ENCODE data around the gene TSPAN18. TPM values are rescaled to one million over a fixed set of nuclear protein-coding genes. Genes with fewer than 3 reads are reported as not detected.

Gene TSPAN18
- total RNA-seq, 2 experiments from 2014 or later = not detected

GRCh38 chr11:44957040-44957515, 230.3 kb downstream of the TSPAN18 start:
- intact Hi-C loops (cut with micrococcal nuclease; ENCODE audit: unreplicated experiment) = no loop called here
- Histone ChIP-seq H3K4me2 (ENCODE audit: low read length) (no peak overlapping the region), H3K36me3 (ENCODE audit: insufficient read depth, low read length) (no peaks in the 10 kb centered on the region), H3K4me1 (ENCODE audit: insufficient read depth, low read length, poor library complexity, severe bottlenecking) (peaks cover 9% of the 10 kb centered on the region), H3K9me3 (ENCODE audit: low read length) (no peaks in the 10 kb centered on the region), H3K9me2 (ENCODE audit: insufficient read depth, low read length) (no peaks in the 10 kb centered on the region), H3K27ac (ENCODE audit: low read depth, low read length, poor library complexity, severe bottlenecking) (no peak overlapping the region), H3K79me2 (ENCODE audit: insufficient read depth, low read depth, low read length) (no peaks in the 10 kb centered on the region), H3K4me3 (ENCODE audit: low read depth, low read length, poor library complexity, severe bottlenecking) (no peak overlapping the region), H4K20me1 (ENCODE audit: insufficient read depth, low read length) (no peaks in the 10 kb centered on the region), H2AFZ (ENCODE audit: low read length) (no peak overlapping the region)
- no peak for DNase-seq (ENCODE audit: low spot score)
- POLR2A ChIA-PET = no interaction called here
- no TSS peak for BruUV-seq (replicated peaks)
- no peak for TF ChIP-seq CTCF (conservative IDR thresholded peaks at IDR 0.05; ENCODE audit: low read length)
- no peak for TF ChIP-seq EZH2phosphoT487 (IDR thresholded peaks at IDR 0.05; ENCODE audit: borderline replicate concordance, low read depth, low read length)
- CTCF ChIA-PET (ENCODE audit: unreplicated experiment) = no interaction called here

GRCh38 chr11:44957776-44958564, 231.2 kb downstream of the TSPAN18 start:
- no peaks in the 10 kb centered on the region for H3K9me2 ChIP-seq (ENCODE audit: insufficient read depth, low read length)
- H3K4me3 ChIP-seq (ENCODE audit: low read depth, low read length, poor library complexity, severe bottlenecking) = no peak overlapping the region
- H3K27ac ChIP-seq (ENCODE audit: low read depth, low read length, poor library complexity, severe bottlenecking) = no peak overlapping the region
- ChIA-PET POLR2A (interaction anchor here (0.6 to 1.7 kb wide), 2 partner anchors 11 to 133 kb away, joined by 3 read pairs; no protein-coding TSS in a partner anchor), CTCF (ENCODE audit: unreplicated experiment) (no interaction called here)
- TF ChIP-seq CTCF (conservative IDR thresholded peaks at IDR 0.05; ENCODE audit: low read length) (no peak), EZH2phosphoT487 (IDR thresholded peaks at IDR 0.05; ENCODE audit: borderline replicate concordance, low read depth, low read length) (no peak)
- peaks cover 9% of the 10 kb centered on the region for H3K4me1 ChIP-seq (ENCODE audit: insufficient read depth, low read length, poor library complexity, severe bottlenecking)
- no peaks in the 10 kb centered on the region for H4K20me1 ChIP-seq (ENCODE audit: insufficient read depth, low read length)
- no TSS peak for BruUV-seq (replicated peaks)
- no peak for DNase-seq (ENCODE audit: low spot score)
- intact Hi-C loops (cut with micrococcal nuclease; ENCODE audit: unreplicated experiment) = no loop called here
- H3K4me2 ChIP-seq (ENCODE audit: low read length) = no peak overlapping the region
- H2AFZ ChIP-seq (ENCODE audit: low read length) = no peak overlapping the region
- H3K9me3 ChIP-seq (ENCODE audit: low read length) = no peaks in the 10 kb centered on the region
- no peaks in the 10 kb centered on the region for H3K79me2 ChIP-seq (ENCODE audit: insufficient read depth, low read depth, low read length)
- no peaks in the 10 kb centered on the region for H3K36me3 ChIP-seq (ENCODE audit: insufficient read depth, low read length)

GRCh38 chr11:44959064-44959463, 232.3 kb downstream of the TSPAN18 start:
- H3K9me3 ChIP-seq (ENCODE audit: low read length) = no peaks in the 10 kb centered on the region
- POLR2A ChIA-PET = interaction anchor here (0.8 to 1.7 kb wide), 3 partner anchors 10 to 138 kb away, joined by 3 to 4 read pairs (median 3); no protein-coding TSS in a partner anchor
- no peaks in the 10 kb centered on the region for H3K36me3 ChIP-seq (ENCODE audit: insufficient read depth, low read length)
- no peaks in the 10 kb centered on the region for H3K79me2 ChIP-seq (ENCODE audit: insufficient read depth, low read depth, low read length)
- H3K9me2 ChIP-seq (ENCODE audit: insufficient read depth, low read length) = no peaks in the 10 kb centered on the region
- BruUV-seq (replicated peaks) = no TSS peak
- H3K27ac ChIP-seq (ENCODE audit: low read depth, low read length, poor library complexity, severe bottlenecking) = no peak overlapping the region
- H3K4me2 ChIP-seq (ENCODE audit: low read length) = no peak overlapping the region
- TF ChIP-seq EZH2phosphoT487 (IDR thresholded peaks at IDR 0.05; ENCODE audit: borderline replicate concordance, low read depth, low read length) (no peak), CTCF (conservative IDR thresholded peaks at IDR 0.05; ENCODE audit: low read length) (no peak)
- DNase-seq (ENCODE audit: low spot score) = no peak
- H2AFZ ChIP-seq (ENCODE audit: low read length) = no peak overlapping the region
- H3K4me1 ChIP-seq (ENCODE audit: insufficient read depth, low read length, poor library complexity, severe bottlenecking) = peaks cover 9% of the 10 kb centered on the region
- CTCF ChIA-PET (ENCODE audit: unreplicated experiment) = interaction anchor here (0.8 kb wide), 1 partner anchor 121 kb away, joined by 3 read pairs; no protein-coding TSS in a partner anchor
- no peak overlapping the region for H3K4me3 ChIP-seq (ENCODE audit: low read depth, low read length, poor library complexity, severe bottlenecking)
- H4K20me1 ChIP-seq (ENCODE audit: insufficient read depth, low read length) = no peaks in the 10 kb centered on the region
- intact Hi-C loops (cut with micrococcal nuclease; ENCODE audit: unreplicated experiment) = no loop called here
